Lower leg skin (tissue), 4 donors: Measurements from ENCODE around the gene APRT. TPM values are rescaled to one million over a fixed set of nuclear protein-coding genes. Genes with fewer than 3 reads are reported as not detected.

Experiments used
- DNase-seq, 2 donors: peaks; one replicate each; pipeline ENCODE4 v3.0.0-alpha.2; 2019; ENCODE audit warnings: low spot score in 2 of 2
- H3K4me3 ChIP-seq: fragments of 200-600 bp; sonication (generic); 2 replicates; pipeline ENCODE4 v1.5.1; 2017; ENCODE audit warnings: mild to moderate bottlenecking, low read depth; ENCODE audit not compliant: poor library complexity, severe bottlenecking
- CTCF ChIP-seq, 3 donors: fragments of 450-650 bp; IDR thresholded peaks; one replicate each; pipeline ENCODE4 v1.5.1; 2016; ENCODE audit warnings: antibody characterized with exemption in 3 of 3, mild to moderate bottlenecking in 3 of 3, moderate library complexity in 2 of 3
- POLR2A ChIP-seq, 2 donors: fragments of 450-650 bp; IDR thresholded peaks; one replicate each; pipeline ENCODE4 v1.6.1; 2016 to 2017; ENCODE audit warnings: antibody characterized with exemption in 2 of 2, mild to moderate bottlenecking in 1 of 2, moderate library complexity in 1 of 2
- WGBS, 2 donors: methylation state at CpG; one replicate each; pipeline ENCODE4 v1.1.5; 2018; 5-methylcytosine and 5-hydroxymethylcytosine counted together
- intact Hi-C: fragments of 100-400 bp; cut with DNase I; formaldehyde crosslinking; loops from one replicate; pipeline ENCODE4 v1.15.0; 2023; ENCODE audit warnings: low total_unique reads
- total RNA-seq, 4 donors: library from RNA; depleted of rRNA; stranded (reverse); fragments of >200 nt; gene quantifications; one replicate each; pipeline ENCODE4 v1.1.0, GENCODE V29; 2016

The APRT gene
- total RNA-seq, 4 donors from 2014 or later, result 276 to 310 (median 291) TPM

GRCh38 chr16:88830258-88830657 lies 18.5 kb upstream of the APRT start:
- intact Hi-C loops, result no loop called here
- no peak for DNase-seq
- TF ChIP-seq CTCF (IDR thresholded peaks at IDR 0.05) (no peak), POLR2A (IDR thresholded peaks at IDR 0.05) (no peak)
- 72 to 81% methylated on average over 11 of the region's 11 CpGs for WGBS, 2 donors
- no peak overlapping the region for H3K4me3 ChIP-seq

GRCh38 chr16:88828711-88829110 lies 17.0 kb upstream of the APRT start:
- no peak for DNase-seq
- no peak overlapping the region for H3K4me3 ChIP-seq
- intact Hi-C loops, result no loop called here
- TF ChIP-seq POLR2A (IDR thresholded peaks at IDR 0.05), result no peak
- TF ChIP-seq CTCF (IDR thresholded peaks at IDR 0.05), result no peak
- WGBS, 2 donors, result 84 to 85% methylated on average over 19 to 22 of the region's 24 CpGs

DNA sequence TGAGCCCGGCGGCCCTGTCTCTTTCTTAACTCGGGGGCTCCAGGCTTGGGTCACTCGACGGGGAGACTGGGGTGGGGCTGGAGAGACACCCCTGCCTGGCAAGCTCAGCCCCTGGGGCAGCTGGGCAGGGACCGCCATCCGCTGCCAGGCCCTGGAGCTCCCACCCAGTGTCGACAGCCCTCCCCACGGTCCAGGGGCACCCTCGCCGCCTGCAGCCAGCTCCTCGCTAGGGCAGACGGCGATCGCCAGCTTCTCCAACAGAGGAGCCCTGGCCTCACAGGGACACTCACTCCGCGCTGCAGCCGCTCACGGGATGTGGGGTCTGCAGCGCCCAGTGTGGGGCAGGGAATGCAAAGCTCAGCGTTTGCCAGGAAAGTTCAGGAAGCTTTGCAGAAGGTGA lies 16.0 kb upstream of the APRT start:
- intact Hi-C loops, result no loop called here
- WGBS, 2 donors, result 87 to 94% methylated on average over 15 to 18 of the region's 21 CpGs
- H3K4me3 ChIP-seq, result no peak overlapping the region
- TF ChIP-seq POLR2A (IDR thresholded peaks at IDR 0.05), result no peak
- no peak for TF ChIP-seq CTCF (IDR thresholded peaks at IDR 0.05)
- DNase-seq, result no peak

- no peak for DNase-seq
- intact Hi-C loops, result no loop called here
- WGBS, 2 donors, result 75 to 83% methylated on average over 21 to 26 of the region's 26 CpGs
- TF ChIP-seq CTCF (IDR thresholded peaks at IDR 0.05) (no peak), POLR2A (IDR thresholded peaks at IDR 0.05) (no peak)
- H3K4me3 ChIP-seq, result no peak overlapping the region
Measured at GRCh38 chr16:88826070-88826840, 14.5 kb upstream of the APRT start.

DNA sequence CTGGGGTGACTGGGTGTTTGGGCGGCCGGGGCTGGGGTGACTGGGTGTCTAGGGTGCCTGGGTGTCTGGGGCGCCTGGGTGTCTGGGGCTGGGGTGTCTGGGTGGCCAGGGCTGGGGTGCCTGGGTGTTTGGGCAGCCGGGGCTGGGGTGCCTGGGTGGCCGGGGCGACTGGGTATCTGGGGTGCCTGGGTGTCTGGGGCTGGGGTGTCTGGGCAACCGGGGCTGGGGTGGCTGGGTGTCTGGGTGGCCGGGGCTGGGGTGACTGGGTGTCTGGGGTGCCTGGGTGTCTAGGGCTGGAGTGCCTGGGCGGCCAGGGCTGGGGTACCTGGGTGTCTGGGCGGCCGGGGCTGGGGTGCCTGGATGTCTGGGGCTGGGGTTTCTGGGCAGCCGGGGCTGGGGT lies 13.4 kb upstream of the APRT start:
- intact Hi-C loops, result no loop called here
- DNase-seq, result no peak
- H3K4me3 ChIP-seq, result no peak overlapping the region
- TF ChIP-seq CTCF (IDR thresholded peaks at IDR 0.05), result no peak
- TF ChIP-seq POLR2A (IDR thresholded peaks at IDR 0.05), result no peak
- 87 to 92% methylated on average over 10 to 11 of the region's 12 CpGs for WGBS, 2 donors
